ENCODE data around the gene INHBE.
"Not testable (repeated sequence)": the region's sequence is repeated elsewhere in the genome, so short reads cannot be mapped to it uniquely, and the experiment has no call there.

The INHBE gene, protein sequence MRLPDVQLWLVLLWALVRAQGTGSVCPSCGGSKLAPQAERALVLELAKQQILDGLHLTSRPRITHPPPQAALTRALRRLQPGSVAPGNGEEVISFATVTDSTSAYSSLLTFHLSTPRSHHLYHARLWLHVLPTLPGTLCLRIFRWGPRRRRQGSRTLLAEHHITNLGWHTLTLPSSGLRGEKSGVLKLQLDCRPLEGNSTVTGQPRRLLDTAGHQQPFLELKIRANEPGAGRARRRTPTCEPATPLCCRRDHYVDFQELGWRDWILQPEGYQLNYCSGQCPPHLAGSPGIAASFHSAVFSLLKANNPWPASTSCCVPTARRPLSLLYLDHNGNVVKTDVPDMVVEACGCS

GRCh38 chr12:57454566-57455373 lies at the start of gene INHBE:
Gene INHBE (plus strand): TSS chr12:57455307. CDS start chr12:57455537, 230 bp downstream.
- DNase-seq: no peak

GRCh38 chr12:57410534-57410933 lies 44.6 kb upstream of the INHBE start:
- no peak for DNase-seq

GRCh38 chr12:57414160-57414559 lies 40.9 kb upstream of the INHBE start:
- DNase-seq: not testable (repeated sequence)

DNA sequence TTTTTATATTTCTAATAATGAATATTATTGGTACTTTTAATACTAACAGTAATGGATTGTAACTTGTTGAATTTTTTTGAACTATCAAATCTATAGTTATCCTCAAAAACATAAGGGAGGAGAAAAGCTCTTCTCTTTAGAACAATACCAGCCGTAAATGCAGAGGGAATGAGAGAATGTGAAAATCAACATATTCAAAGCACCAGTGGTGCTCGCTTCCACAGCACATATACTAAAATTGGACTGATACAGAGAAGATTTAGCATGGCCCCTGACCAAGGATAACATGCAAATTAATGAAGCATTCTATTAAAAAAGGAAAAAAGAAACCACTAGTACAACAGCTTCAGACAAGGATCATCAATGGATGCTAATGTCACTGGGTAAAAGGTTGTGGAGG lies 40.0 kb upstream of the INHBE start:
- DNase-seq: no peak

DNA sequence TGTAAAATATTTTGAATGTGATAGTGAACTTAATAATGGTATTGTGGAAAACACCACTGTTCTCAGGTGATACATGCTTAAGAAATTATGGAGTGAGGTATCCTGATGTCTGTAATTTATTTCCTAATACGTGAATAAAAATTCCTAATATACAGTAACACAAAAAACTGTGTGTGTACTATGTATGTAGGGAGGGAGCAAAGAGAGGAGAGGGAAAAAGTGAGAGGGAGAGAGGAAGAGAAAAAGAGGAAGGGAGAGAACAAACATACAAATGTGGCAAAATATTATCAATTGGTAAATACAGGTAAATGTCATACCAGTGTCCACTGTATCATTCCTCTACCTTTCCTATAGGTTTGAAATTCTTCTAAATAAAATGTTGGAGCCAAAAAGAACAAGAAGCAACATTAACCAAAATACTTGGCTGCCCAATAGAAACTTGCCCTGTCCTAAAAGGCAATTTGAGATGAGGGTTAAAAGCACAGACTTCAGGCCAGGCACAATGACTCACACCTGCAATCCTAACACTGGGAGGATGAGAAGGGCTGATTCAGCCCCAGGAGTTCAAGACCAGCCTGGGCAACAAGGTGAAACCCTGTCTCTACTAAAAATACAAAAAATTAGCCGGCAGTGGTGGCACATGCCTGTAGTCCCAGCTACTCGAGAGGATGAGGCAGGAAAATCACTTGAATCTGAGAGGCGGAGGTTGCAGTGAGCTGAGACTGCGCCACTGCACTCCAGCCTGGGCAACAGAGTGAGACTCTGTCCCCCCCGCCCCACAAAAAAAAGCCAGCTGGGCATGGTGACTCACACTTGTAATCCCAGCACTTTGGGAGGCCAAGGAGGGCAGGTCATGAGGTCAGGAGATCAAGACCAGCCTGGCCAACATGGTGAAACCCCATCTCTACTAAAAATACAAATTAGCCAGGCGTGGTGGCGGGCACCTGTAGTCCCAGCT lies 38.8 kb upstream of the INHBE start:
- no peak for DNase-seq

DNA sequence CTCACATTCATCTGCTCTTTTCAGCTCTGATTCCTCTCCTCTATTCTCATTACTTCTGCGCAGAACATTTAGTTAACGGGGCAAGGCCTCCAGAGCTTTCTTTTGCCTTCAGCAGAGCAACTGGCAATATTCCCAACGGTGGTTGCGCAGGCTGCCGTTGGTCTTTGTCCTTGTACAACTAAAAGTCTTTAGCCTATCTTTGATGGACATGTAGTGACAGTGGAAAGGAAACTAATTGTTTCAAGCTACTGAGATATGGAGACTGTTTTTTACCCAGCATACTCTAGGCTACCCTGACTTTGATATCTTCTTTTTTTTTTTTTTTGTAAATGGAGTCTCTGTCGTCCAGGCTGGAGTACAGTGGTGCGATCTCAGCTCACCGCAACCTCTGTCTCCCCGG lies 36.9 kb upstream of the INHBE start:
- DNase-seq: no peak

GRCh38 chr12:57419495-57419894 lies 35.6 kb upstream of the INHBE start:
- DNase-seq: no peak

GRCh38 chr12:57420482-57420881 lies 34.6 kb upstream of the INHBE start:
- DNase-seq: no peak

DNA sequence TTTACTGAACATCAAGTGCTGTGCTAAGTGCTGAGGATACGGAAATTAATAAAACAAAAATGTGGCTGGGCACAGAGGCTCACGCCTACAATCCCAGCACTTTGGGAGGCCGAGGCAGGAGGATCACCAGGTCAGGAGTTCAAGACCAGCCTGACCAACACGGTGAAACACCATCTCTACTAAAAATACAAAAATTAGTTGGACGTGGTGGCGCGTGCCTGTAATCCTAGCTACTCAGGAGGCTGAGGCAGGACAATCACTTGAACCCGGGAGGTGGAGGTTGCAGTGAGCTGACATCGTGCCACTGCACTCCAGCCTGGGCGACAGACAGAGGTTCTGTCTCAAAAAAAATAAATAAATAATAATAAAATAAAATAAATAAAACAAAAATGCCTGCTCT lies 28.2 kb upstream of the INHBE start:
- not testable (repeated sequence) for DNase-seq

GRCh38 chr12:57428965-57429364 lies 26.1 kb upstream of the INHBE start:
- no peak for DNase-seq

DNA sequence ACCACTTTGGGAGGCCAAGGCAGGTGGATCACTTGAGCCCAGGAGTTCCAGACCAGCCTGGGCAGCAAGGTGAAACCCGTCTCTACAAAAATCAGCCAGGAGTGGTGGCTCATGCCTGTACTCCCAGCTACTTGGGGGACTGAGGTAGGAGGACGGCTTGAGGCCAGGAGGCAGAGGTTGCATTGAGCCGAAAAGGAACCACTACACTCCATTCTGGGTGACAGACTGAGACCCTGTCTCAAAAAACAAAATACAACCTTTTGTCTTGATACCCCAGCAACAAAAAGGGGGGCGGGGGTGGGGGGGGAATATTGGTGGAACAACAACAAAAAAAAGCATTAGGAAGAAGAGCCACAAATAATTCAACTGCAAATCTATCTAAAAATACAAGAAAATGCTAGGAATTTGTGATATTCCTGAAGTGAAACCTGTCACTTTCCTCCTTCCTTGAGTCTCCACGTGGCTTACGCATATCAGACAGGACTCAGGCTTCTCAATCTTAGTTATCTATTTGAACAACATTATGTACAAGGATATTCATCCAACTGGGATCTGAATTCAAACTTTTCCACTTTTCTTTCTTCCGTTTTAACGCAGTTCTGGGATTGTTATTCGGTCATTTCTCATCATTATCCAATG lies 25.5 kb upstream of the INHBE start:
- DNase-seq: no peak

DNA sequence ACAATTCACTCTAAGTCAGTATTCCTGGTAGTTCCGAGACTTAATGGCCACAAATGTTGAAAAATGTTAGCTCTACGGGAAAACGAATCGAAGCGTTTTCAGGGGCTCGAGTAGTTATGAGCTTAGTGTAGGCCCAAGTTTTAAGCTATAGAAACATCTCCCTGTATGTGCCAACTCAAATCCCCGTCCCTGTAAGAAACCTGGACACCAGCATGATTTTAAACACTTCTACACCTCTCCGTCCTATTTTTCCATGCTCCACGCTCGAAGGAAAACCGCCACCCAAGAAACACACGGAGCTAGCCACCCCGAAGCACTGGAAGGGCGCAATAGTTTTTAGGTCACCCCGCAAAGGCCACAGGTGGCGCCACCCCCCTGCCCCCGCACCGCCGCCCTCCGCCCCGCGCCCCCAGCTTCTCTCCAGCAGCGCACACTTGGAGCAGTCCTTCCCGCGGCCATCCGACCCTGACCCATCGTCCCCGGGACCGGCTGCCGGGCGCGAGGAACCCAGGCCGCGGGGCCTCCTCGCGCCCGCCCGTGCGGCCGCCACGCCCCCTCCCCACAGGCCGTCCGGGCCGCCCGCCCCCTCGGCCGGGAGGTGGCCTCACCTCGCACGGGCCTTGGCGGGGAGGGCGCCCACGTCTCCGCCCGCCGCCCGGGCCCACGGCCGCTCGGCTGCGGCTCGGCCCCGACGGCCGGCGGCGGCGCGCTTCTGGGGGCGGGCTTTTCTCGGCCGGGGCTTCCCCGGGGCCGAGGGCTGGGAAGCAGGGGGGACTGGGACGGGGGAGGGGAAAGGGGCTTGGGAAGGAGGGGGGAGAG lies 24.8 kb upstream of the INHBE start:
- DNase-seq: no peak

DNA sequence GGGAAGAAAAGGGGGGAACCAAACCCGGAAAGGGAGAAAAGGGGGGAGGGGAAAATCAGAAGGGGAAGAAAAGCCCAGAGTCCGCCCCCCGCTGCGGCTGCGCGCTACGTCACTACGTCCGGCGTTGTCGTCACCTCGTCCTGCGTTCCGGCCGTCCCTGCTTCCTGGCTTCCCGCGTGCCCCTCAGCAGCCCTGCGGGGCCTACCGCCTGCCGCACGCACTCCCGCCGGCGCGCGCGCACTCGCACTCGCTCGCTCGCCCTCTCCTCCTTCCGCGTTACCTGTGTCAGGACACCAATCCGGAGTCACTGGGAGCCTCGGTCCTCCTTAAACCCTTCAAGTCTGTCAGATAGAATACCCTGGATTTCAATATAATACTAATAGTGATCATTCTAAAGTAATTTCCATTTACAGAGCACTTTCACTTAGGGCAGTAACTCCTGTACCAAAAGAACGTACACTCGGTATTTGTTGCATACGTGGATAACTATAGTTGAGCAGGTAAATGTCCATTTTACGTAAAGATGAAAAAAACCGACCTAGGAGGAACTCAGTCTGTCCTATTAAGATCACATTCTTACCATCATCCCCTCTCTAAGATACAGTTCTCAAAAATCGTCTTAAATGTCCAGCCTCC lies 24.1 kb upstream of the INHBE start, which contains the start of gene R3HDM2:
TSS of gene R3HDM2 (minus strand) at position 113 of the 636 bp plus-strand sequence. CDS start 120,615 bp downstream, outside the sequence.
- peak; percentile 95 for DNase-seq

DNA sequence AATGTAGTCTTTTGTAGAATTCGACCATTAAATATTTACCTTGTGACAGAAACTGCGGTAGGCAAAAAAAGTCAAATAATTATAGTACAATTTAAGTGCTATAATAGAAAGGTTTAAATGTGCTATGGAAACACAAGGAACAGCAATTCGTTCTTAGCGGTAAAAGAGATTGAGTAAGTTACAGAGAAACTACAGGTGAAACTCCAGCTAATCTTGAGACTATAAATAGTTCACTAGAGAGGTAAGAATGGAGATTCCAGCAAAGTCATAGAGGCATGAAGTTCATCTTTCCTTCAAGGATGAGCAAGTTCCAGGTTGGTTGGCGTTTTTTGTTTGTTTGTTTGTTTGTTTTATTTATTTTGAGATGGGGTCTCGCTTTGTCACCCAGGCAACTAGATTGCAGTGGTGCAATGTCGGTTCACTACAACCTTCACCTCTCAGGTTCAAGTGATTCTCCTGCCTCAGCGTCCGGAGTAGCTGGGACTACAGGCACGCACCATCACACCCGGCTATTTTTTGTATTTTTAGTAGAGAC lies 23.4 kb upstream of the INHBE start:
- DNase-seq: no peak

GRCh38 chr12:57433370-57433769 lies 21.7 kb upstream of the INHBE start:
- no peak for DNase-seq

GRCh38 chr12:57434517-57435223 lies 20.4 kb upstream of the INHBE start, which contains the start of gene INHBC:
Gene INHBC (plus strand): TSS chr12:57434784. CDS start chr12:57434887, 103 bp downstream.
- DNase-seq: no peak

DNA sequence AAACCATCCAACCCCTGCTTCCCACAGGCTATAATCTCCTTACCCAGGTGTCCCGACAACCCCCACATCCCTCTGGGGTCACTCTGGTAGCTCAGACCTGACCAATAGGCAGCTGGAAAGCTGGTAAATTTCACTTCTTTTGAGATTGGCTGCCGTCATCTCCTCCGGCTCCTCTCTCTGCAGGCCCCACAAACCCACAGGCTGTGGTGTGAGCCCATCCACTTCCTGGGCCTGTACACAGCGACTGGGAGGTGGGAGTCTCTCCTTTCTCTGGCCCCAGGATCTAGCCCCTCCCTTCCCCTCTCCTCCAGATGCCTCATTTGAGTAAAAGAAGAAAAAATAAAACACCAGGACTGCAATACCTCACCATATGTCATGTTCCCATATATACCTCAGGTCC lies 19.8 kb upstream of the INHBE start:
- DNase-seq: no peak

GRCh38 chr12:57438400-57438799 lies 16.7 kb upstream of the INHBE start:
- DNase-seq: no peak

GRCh38 chr12:57439762-57440266 lies 15.3 kb upstream of the INHBE start:
- DNase-seq: no peak

DNA sequence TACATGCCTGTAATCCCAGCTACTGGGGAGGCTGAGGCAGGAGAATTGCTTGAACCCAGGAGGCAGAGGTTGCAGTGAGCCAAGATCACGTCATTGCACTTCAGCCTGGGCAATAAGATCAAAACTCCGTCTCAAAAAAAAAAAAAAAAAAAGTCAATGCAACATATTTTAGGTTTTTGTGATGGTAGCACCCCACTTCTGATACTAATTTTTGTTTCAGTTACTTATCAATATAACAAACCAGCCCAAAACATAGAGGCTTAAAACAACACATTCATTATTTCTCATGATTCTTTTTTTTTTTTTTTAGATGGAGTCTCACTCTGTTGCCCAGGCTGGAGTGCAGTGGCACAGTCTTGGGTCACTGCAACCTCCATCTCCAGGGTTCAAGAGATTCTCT lies 13.7 kb upstream of the INHBE start:
- DNase-seq: not testable (repeated sequence)
